Measurements from ENCODE around the gene GTF2H2.
"Not testable (repeated sequence)": the region's sequence is repeated elsewhere in the genome, so short reads cannot be mapped to it uniquely, and the experiment has no call there.

GRCh38 chr5:71059426-71059825 lies 8.1 kb downstream of the GTF2H2 start:
- TF ChIP-seq, protein P1, sequence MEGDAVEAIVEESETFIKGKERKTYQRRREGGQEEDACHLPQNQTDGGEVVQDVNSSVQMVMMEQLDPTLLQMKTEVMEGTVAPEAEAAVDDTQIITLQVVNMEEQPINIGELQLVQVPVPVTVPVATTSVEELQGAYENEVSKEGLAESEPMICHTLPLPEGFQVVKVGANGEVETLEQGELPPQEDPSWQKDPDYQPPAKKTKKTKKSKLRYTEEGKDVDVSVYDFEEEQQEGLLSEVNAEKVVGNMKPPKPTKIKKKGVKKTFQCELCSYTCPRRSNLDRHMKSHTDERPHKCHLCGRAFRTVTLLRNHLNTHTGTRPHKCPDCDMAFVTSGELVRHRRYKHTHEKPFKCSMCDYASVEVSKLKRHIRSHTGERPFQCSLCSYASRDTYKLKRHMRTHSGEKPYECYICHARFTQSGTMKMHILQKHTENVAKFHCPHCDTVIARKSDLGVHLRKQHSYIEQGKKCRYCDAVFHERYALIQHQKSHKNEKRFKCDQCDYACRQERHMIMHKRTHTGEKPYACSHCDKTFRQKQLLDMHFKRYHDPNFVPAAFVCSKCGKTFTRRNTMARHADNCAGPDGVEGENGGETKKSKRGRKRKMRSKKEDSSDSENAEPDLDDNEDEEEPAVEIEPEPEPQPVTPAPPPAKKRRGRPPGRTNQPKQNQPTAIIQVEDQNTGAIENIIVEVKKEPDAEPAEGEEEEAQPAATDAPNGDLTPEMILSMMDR (conservative IDR thresholded peaks at IDR 0.05; ENCODE audit: low read depth, low read length), result not testable (repeated sequence)
- not testable (repeated sequence) for TF ChIP-seq EZH2phosphoT487 (IDR thresholded peaks at IDR 0.05; ENCODE audit: borderline replicate concordance, low read length); EZH2 (IDR thresholded peaks at IDR 0.05; ENCODE audit: low read length, unreplicated experiment)

All from PC-3 (cell line).